SU-DHL-6 (cell line): ENCODE measurements around the gene COL6A2.

ENCODE experiments used
- H2AFZ ChIP-seq: fragments of 200-600 bp; sonication (generic); 2 replicates; pipeline ENCODE4 v1.6.1; 2014; ENCODE audit warnings: low read depth, mild to moderate bottlenecking, moderate library complexity, mixed read lengths, antibody characterized with exemption, low read length; ENCODE audit not compliant: severe bottlenecking
- H3F3A ChIP-seq: fragments of 200-600 bp; shearing (Covaris generic); 2 replicates; pipeline ENCODE4 v1.6.0; 2016; ENCODE audit warnings: antibody characterized with exemption, mild to moderate bottlenecking; ENCODE audit not compliant: insufficient read depth
- H3K27ac ChIP-seq: fragments of 200-600 bp; sonication (generic); 2 replicates; pipeline ENCODE4 v1.5.1; 2016; ENCODE audit warnings: low read depth, mild to moderate bottlenecking, low read length, moderate library complexity, mixed read lengths
- H3K27me3 ChIP-seq: fragments of 200-600 bp; sonication (generic), shearing (Covaris generic); 2 replicates; pipeline ENCODE4 v1.6.0; 2014; ENCODE audit warnings: mild to moderate bottlenecking, low read length
- H3K36me3 ChIP-seq: fragments of 200-600 bp; sonication (generic); 2 replicates; pipeline ENCODE4 v1.6.1; 2014; ENCODE audit warnings: mild to moderate bottlenecking, low read length, mixed read lengths
- H3K4me2 ChIP-seq: fragments of 300-600, 200-600 bp; shearing (Covaris generic), sonication (generic); 2 replicates; pipeline ENCODE4 v1.6.0; 2014; ENCODE audit warnings: low read length, low read depth, mild to moderate bottlenecking; ENCODE audit not compliant: poor library complexity, severe bottlenecking
- H3K4me3 ChIP-seq: fragments of 200-600 bp; sonication (generic); 2 replicates; pipeline ENCODE4 v1.5.1; 2014; ENCODE audit warnings: antibody characterized with exemption, low read length, mild to moderate bottlenecking, mixed read lengths; ENCODE audit not compliant: insufficient read depth, poor library complexity, severe bottlenecking
- H3K79me2 ChIP-seq: fragments of 200-600 bp; sonication (generic); 2 replicates; pipeline ENCODE4 v1.6.1; 2014; ENCODE audit warnings: mild to moderate bottlenecking, low read length, moderate library complexity; ENCODE audit not compliant: insufficient read depth
- H3K9ac ChIP-seq: fragments of 200-600 bp; sonication (generic); 2 replicates; pipeline ENCODE4 v1.7.0; 2014; ENCODE audit warnings: mild to moderate bottlenecking, low read length
- H3K9me2 ChIP-seq: fragments of 200-600 bp; sonication (generic); replicated peaks from 2 replicates; pipeline ENCODE4 v1.6.1; 2014; ENCODE audit warnings: low read length; ENCODE audit not compliant: insufficient read depth
- H3K9me3 ChIP-seq: fragments of 200-600 bp; sonication (generic); 2 replicates; pipeline ENCODE4 v1.6.1; 2014; ENCODE audit warnings: low read length, mixed read lengths; ENCODE audit not compliant: insufficient read depth
- H4K20me1 ChIP-seq: fragments of 200-600 bp; sonication (generic); 2 replicates; pipeline ENCODE4 v1.6.1; 2014; ENCODE audit warnings: low read depth, mild to moderate bottlenecking, antibody characterized with exemption, low read length, moderate library complexity, mixed read lengths
- CTCF ChIP-seq: fragments of 200-600 bp; sonication (generic); IDR thresholded peaks from one replicate; pipeline ENCODE4 v1.5.1; 2017; ENCODE audit warnings: antibody characterized with exemption, mild to moderate bottlenecking, low read length, moderate library complexity; ENCODE audit not compliant: insufficient read depth, poor library complexity, severe bottlenecking
- EZH2phosphoT487 ChIP-seq: fragments of 200-600 bp; sonication (generic), shearing (Covaris generic); conservative IDR thresholded peaks from 2 replicates; pipeline ENCODE4 v1.6.1; 2018; ENCODE audit warnings: mild to moderate bottlenecking, antibody characterized with exemption, low read length, moderate library complexity, mixed read lengths

The COL6A2 gene

DNA sequence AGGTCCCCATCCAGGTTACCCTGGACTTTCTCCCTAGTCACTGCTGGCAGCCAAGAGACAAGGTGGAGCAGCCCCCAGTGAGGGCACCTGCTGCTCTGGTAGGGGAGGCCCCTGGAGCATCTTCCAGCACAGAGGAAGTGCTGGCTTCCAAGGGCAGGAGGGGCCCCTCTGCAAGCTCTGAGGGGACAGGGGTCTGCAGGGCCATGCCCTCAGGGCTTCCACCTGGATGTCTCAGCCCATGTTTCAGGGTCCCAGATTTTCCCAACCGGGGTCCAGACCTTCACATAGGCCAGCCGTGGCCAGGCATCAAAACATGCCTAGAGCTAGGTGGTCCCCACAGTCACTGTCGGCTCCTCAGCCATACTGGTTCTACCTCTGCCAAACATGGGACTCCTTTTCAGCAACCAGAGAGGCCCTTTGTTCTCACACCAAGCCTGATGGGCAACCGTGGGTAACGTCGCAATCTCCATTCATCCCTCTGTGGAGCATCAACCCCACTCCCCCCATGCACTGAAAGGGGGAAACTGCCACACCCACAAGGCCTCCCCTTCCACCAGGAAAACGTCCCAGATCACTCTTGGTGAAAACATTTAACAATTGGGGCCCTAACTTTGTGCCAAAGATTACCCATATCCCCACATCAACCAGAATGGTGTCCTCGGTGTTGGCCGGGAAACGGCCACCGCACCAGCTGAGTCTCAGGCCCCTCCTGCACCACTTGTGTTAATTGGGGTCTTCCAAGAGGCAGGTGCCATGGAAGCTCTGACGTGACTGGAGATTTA lies 1.9 kb upstream of the COL6A2 start:
- no peaks in the 10 kb centered on the region for H3K9me2 ChIP-seq
- no peaks in the 10 kb centered on the region for H3K27me3 ChIP-seq
- no peak overlapping the region for H3K9ac ChIP-seq
- H3K4me3 ChIP-seq = no peak overlapping the region
- H3K36me3 ChIP-seq = no peaks in the 10 kb centered on the region
- no peak overlapping the region for H2AFZ ChIP-seq
- H3F3A ChIP-seq = no peaks in the 10 kb centered on the region
- no peaks in the 10 kb centered on the region for H3K79me2 ChIP-seq
- no peaks in the 10 kb centered on the region for H4K20me1 ChIP-seq
- TF ChIP-seq CTCF (no peak), EZH2phosphoT487 (no peak)
- H3K9me3 ChIP-seq = no peaks in the 10 kb centered on the region
- H3K4me2 ChIP-seq = no peak overlapping the region
- no peak overlapping the region for H3K27ac ChIP-seq

GRCh38 chr21:46096596-46097335 lies 1.1 kb upstream of the COL6A2 start:
- H3K27ac ChIP-seq = no peak overlapping the region
- H3K36me3 ChIP-seq = no peaks in the 10 kb centered on the region
- H3K9me3 ChIP-seq = no peaks in the 10 kb centered on the region
- no peak overlapping the region for H3K4me2 ChIP-seq
- no peak for TF ChIP-seq CTCF
- no peak for TF ChIP-seq EZH2phosphoT487
- H3F3A ChIP-seq = no peaks in the 10 kb centered on the region
- no peak overlapping the region for H3K9ac ChIP-seq
- H2AFZ ChIP-seq = no peak overlapping the region
- no peaks in the 10 kb centered on the region for H3K27me3 ChIP-seq
- H4K20me1 ChIP-seq = no peaks in the 10 kb centered on the region
- H3K9me2 ChIP-seq = no peaks in the 10 kb centered on the region
- no peaks in the 10 kb centered on the region for H3K79me2 ChIP-seq
- no peak overlapping the region for H3K4me3 ChIP-seq

- H3K27ac ChIP-seq = no peak overlapping the region
- H3F3A ChIP-seq = no peaks in the 10 kb centered on the region
- H3K9me3 ChIP-seq = peaks cover 7% of the 10 kb centered on the region; the same call in 1 of the 2 replicates
- no peak overlapping the region for H3K4me2 ChIP-seq
- no peak for TF ChIP-seq CTCF
- TF ChIP-seq EZH2phosphoT487 = no peak
- H3K79me2 ChIP-seq = no peaks in the 10 kb centered on the region
- no peaks in the 10 kb centered on the region for H3K36me3 ChIP-seq
- no peak overlapping the region for H2AFZ ChIP-seq
- no peaks in the 10 kb centered on the region for H4K20me1 ChIP-seq
- H3K9ac ChIP-seq = no peak overlapping the region
- no peak overlapping the region for H3K4me3 ChIP-seq
- no peaks in the 10 kb centered on the region for H3K9me2 ChIP-seq
- H3K27me3 ChIP-seq = no peaks in the 10 kb centered on the region
These were observed 610 bp downstream of the COL6A2 start for GRCh38 chr21:46098303-46099141.
